Liver (tissue), 3 donors: ENCODE results near the gene SPR.

Experiments
- ATF3 ChIP-seq: IDR thresholded peaks from 2 replicates; pipeline ENCODE4 v1.6.1; 2016; ENCODE audit warnings: antibody characterized with exemption
- CTCF ChIP-seq: fragments of 150-350 bp; IDR thresholded peaks from 2 replicates; pipeline ENCODE4 v1.5.1; 2017; ENCODE audit warnings: improper control_type of control experiment, low read depth, low read length; ENCODE audit not compliant: missing input control
- EGR1 ChIP-seq, 2 donors: IDR thresholded peaks; 2 replicates each; pipeline ENCODE4 v1.6.1; 2016 to 2018; ENCODE audit warnings: antibody characterized with exemption in 2 of 2, low read depth in 2 of 2
- GABPA ChIP-seq, 2 donors: IDR thresholded peaks in 1 of 2; conservative IDR thresholded peaks in 1 of 2; 2 replicates each; pipeline ENCODE4 v1.6.1; 2016; ENCODE audit warnings: antibody characterized with exemption in 2 of 2, mild to moderate bottlenecking in 1 of 2, moderate library complexity in 1 of 2
- JUND ChIP-seq, 2 donors: IDR thresholded peaks; 2 replicates each; pipeline ENCODE4 v1.6.1; 2016; ENCODE audit warnings: antibody characterized with exemption in 2 of 2
- MAX ChIP-seq: IDR thresholded peaks from 2 replicates; pipeline ENCODE4 v1.6.1; 2016; ENCODE audit warnings: antibody characterized with exemption
- NR2F2 ChIP-seq: IDR thresholded peaks from 2 replicates; pipeline ENCODE4 v1.6.1; 2016; ENCODE audit warnings: antibody characterized with exemption
- RAD21 ChIP-seq, 2 donors: IDR thresholded peaks; 2 replicates each; pipeline ENCODE4 v1.6.1; 2016; ENCODE audit warnings: antibody characterized with exemption in 2 of 2, mild to moderate bottlenecking in 2 of 2
- TAF1 ChIP-seq: conservative IDR thresholded peaks from 2 replicates; pipeline ENCODE4 v1.6.1; 2016; ENCODE audit warnings: antibody characterized with exemption, mild to moderate bottlenecking
- donor health status: healthy.
- donor health status: healthy.

GRCh38 chr2:72921853-72922252 lies 34.6 kb downstream of the SPR start:
- TF ChIP-seq TAF1 (no peak), EGR1 (IDR thresholded peaks at IDR 0.05; ENCODE audit: low read depth in 2 of 2) (no peak), GABPA (IDR thresholded peaks at IDR 0.05 in 1 of 2, conservative IDR thresholded peaks at IDR 0.05 in 1 of 2) (no peak), MAX (no peak), CTCF (no peak), RAD21 (IDR thresholded peaks at IDR 0.05) (no peak), JUND (IDR thresholded peaks at IDR 0.05) (no peak), NR2F2 (no peak), ATF3 (no peak)
